ACHN (cell line): ENCODE results near the gene PRR23E.

Source experiments
- DNase-seq: peaks from one replicate; pipeline ENCODE4 v3.0.0-alpha.2; 2015
- in situ Hi-C: cut with HindIII; loops from 2 replicates; pipeline ENCODE4 v1.10.0; 2017; ENCODE audit warnings: low sequenced_read_pairs, low pct_ligation_motif_present, low pct_unique_long_range_greater_than_20kb

PRR23E gene

GRCh38 chr3:127204841-127205582 is 12.1 kb downstream of the PRR23E start:
- in situ Hi-C loops, result no loop called here
- no peak for DNase-seq

GRCh38 chr3:127206154-127206553 is 13.2 kb downstream of the PRR23E start:
- DNase-seq, result no peak
- in situ Hi-C loops, result no loop called here

GRCh38 chr3:127206611-127207516 is 13.9 kb downstream of the PRR23E start:
- in situ Hi-C loops, result no loop called here
- no peak for DNase-seq

DNA sequence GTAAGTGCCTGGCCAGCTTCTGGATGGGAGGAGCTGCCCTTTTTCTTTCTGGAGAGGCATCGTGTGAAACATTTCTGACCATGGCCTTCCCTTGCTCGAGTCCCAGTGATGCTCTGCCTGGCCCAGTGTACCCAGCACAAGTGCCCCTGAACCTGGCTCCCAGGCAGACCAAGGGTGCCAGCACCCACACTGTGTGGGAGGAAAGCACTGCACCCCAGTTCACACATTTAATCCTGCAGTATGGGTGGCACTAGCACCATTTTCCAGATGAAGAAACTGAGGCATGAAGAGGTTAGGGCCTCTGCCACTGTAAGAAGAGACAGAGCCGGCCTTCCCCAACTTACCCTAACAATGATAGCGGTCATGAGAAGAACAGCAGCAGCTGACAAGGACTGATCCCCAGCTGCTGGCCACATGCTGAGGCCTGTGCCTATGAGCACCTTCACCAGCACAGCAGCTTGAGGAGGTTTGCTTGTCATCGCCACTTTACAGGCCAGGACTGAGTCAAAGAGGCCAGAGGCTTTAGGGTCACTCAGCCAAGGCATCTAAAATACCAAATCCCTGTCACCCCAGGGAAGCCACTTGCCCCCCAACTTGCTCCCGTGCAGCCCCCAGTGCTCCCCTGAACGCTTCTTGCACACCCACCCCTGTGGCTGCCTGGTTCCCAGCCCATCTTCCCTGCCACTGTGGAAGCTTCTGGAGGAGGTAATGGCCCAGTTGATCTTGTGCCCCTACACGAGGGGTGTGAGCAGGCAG is 15.0 kb downstream of the PRR23E start:
- in situ Hi-C loops, result no loop called here
- DNase-seq, result no peak

DNA sequence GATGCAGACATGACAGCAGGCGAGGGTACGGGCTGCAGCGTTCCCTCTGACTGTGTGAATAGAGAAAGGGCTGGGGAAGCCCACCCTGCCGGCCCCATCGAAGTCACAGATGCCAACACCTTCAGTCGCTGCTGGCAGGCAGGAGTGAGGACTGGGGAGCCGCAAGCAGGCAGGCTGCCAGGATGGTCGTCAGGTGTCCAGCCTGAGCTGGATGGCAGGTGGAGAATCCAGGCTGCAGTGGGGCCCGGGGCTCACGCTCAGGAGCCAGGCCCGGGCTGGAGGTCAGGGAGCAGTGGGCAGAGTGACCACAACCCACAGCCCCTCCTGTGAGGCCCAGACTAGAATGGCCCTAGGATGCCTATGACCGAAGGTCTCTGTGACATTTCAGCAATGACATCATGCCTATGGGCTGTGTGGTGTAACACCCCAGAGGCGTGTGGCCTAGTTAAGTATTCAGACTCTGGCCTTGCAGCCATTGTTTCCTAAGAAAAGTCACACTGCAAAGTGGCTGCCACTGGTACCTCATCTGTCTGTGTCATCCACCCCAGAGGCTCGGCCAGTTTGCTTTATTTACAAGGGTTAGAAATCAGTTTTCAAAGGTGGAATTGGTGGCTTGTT is 15.7 kb downstream of the PRR23E start:
- in situ Hi-C loops, result no loop called here
- DNase-seq, result no peak

- DNase-seq, result no peak
- in situ Hi-C loops, result no loop called here
Measured at GRCh38 chr3:127209155-127209839, 16.4 kb downstream of the PRR23E start.

GRCh38 chr3:127209840-127210653 is 17.1 kb downstream of the PRR23E start:
- DNase-seq, result no peak
- in situ Hi-C loops, result no loop called here

GRCh38 chr3:127210654-127210943 is 17.7 kb downstream of the PRR23E start:
- DNase-seq, result no peak
- in situ Hi-C loops, result no loop called here

DNA sequence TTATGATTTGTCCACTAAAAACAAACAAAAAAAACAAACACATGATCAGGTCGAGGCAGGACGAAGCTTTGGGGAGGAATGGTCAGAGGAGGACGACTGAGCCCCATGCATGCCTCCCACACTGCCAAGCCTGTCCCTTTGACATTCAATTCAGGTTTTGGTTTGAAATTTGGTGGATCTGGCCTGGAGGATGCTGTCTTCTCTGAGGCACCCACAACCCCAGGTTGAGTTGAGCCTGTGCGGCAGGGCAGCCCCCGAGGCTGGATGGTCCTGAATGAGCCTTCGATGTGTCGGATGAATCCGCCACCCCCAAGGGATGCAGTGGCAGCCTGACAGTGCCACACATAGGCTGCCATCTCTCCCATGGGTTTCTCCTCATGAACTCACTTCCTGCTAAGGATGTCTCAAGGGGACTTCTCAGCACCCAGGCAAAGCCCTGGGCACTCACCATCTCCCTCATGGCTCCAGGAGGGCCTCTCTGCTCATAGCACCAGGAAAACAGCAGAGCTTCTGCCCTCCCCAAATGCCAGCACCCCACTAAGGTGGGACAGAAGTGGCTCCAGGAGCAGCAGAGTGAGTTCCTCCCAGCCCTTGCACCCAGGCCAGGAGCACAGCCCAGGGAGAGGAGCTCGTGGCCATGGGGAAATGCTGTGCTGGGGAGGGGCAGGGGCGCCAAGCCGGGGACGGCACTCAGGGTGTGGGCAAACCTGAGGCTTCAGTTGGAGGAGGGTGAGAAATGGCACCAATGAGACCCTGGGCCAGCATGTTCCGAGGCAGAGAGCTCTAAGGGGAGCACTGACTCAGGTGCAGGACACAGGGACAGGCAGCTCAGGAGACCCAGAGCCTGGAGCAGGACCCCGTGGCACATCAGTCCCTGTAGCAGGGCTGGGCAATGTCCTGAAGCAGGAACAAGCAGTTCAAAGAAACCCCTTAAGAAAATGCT is 18.5 kb downstream of the PRR23E start:
- in situ Hi-C loops, result no loop called here
- DNase-seq, result no peak

GRCh38 chr3:127212231-127212630 is 19.3 kb downstream of the PRR23E start:
- in situ Hi-C loops, result no loop called here
- DNase-seq, result no peak

- no peak for DNase-seq
- in situ Hi-C loops, result no loop called here
Measured at GRCh38 chr3:127212711-127213110, 19.8 kb downstream of the PRR23E start.

- in situ Hi-C loops, result no loop called here
- no peak for DNase-seq
Measured at GRCh38 chr3:127213381-127213918, 20.5 kb downstream of the PRR23E start.

DNA sequence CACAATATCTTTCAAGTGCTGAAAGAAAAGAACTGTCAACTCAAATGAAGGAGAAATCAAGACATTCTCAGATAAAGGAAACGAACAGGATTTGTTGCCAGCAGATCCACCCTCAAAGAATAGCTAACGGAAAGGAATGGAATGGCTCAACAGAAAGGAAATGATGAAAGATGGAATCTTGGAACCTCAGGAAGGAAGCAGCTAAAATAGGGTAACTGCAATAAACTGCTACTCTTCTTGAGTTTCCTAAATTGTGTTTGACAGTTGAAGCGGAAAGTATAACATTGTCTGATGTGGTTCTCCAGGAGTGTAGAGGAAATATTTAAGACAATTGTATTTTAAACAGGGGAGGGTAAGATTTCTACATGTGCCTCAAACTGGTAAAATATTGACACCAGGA is 22.0 kb downstream of the PRR23E start:
- in situ Hi-C loops, result no loop called here
- no peak for DNase-seq

- no peak for DNase-seq
- in situ Hi-C loops, result no loop called here
Measured at GRCh38 chr3:127215714-127216414, 22.9 kb downstream of the PRR23E start.

DNA sequence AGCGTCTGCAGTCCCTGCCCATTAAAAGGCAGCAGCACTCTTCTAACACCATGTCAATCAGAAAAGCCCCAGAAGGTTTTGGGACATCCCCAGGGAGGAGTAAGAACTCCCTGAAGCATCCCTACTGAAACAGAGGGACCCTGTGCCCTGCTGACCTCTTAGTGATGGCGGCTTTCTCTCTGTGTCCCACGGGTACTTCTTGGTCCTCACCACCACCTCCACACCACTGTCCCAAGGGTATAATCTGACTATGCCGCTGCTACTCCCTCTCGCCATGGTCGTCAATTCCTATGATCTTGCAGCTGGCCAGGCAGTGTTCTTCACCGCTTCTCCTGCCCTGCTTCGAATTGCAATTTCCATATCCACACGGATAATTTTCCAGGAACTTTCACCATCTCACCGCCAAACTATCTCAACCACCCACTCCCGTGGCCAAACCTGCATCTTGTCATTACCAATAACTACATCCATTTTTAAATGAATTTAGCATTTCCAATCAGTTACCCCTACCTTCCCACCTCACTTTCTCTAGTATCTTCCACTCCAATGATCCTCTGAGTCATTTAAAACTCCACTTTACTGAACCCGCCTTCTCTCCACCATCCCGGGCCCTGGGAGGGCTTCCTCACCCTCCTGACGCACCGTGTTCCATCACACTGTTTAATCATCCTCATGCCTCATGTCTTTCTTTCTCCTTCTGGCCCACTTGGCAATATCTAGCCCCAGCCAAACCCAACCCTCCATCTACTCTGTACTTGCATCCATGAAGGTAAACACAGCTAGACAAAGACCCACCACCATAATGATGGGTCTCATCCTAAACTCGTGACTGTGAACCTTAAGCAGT is 23.7 kb downstream of the PRR23E start:
- in situ Hi-C loops, result no loop called here
- DNase-seq, result no peak
